Endothelial cell of umbilical vein (primary cell): ENCODE results near the gene CELA1. TPM values are rescaled to one million over a fixed set of nuclear protein-coding genes. Genes with fewer than 3 reads are reported as not detected.

Source experiments
- BruUV-seq: library from RNA; stranded (reverse); fragments of 400-500 nt; replicated peaks from 2 replicates; lab custom pipeline; 2021; lab: Mats Ljungman, UMichigan
- CTCF ChIA-PET: fragments of 300-600, 350-600 bp; sonication (Branson Sonifier 250); formaldehyde crosslinking; loops from one replicate; lab custom pipeline; 2021; ENCODE audit warnings: antibody characterized with exemption, inconsistent platforms; lab: Charles Lee
- POLR2A ChIA-PET: fragments of 300-600, 350-600 bp; sonication (Branson Sonifier 250); formaldehyde crosslinking; loops from one replicate; lab custom pipeline; 2021; ENCODE audit warnings: antibody characterized with exemption, inconsistent platforms; lab: Charles Lee
- DNase-seq: peaks from one replicate; pipeline ENCODE4 v3.0.0-alpha.2; 2011; ENCODE audit warnings: low read depth, low spot score
- FAIRE-seq: peaks from 2 replicates; lab custom pipeline; 2011; peaks lifted over from hg19 to GRCh38; lab: Jason Lieb, UNC
- H2AFZ ChIP-seq: 2 replicates; pipeline ENCODE4 v1.6.0; 2012; ENCODE audit warnings: low read depth, low read length, control low read depth, inconsistent platforms
- H3K27ac ChIP-seq: 2 replicates; pipeline ENCODE4 v1.5.1; 2011; ENCODE audit warnings: low read depth, mild to moderate bottlenecking, control low read depth, low read length, moderate library complexity; ENCODE audit not compliant: insufficient read depth
- H3K27me3 ChIP-seq, 2 experiments: 2 replicates each; pipeline versions ENCODE4 v1.6.0 to v1.6.1; 2011; ENCODE audit warnings: low read length in 2 of 2, mixed read lengths in 1 of 2; ENCODE audit not compliant: control insufficient read depth in 2 of 2, insufficient read depth in 2 of 2
- H3K36me3 ChIP-seq, 2 experiments: 2 replicates in 1 of 2; 3 replicates in 1 of 2; pipeline ENCODE4 v1.5.1; 2011; ENCODE audit warnings: low read length in 2 of 2, mild to moderate bottlenecking in 1 of 2, moderate library complexity in 1 of 2; ENCODE audit not compliant: control insufficient read depth in 2 of 2, insufficient read depth in 2 of 2; ENCODE audit errors: extremely low read depth in 1 of 2
- H3K4me1 ChIP-seq: 3 replicates; pipeline ENCODE4 v1.5.1; 2011; ENCODE audit warnings: mild to moderate bottlenecking, low read length; ENCODE audit not compliant: control insufficient read depth, insufficient read depth; ENCODE audit errors: extremely low read depth
- H3K4me2 ChIP-seq: 2 replicates; pipeline ENCODE4 v1.6.1; 2011; ENCODE audit warnings: low read length, control low read depth, mixed read lengths; ENCODE audit not compliant: insufficient read depth
- H3K4me3 ChIP-seq, 3 experiments: fragments of 200-600 bp in 1 of 3; sonication (generic), shearing (Covaris generic) in 1 of 3; replicated peaks in 1 of 3; 2 replicates each; pipeline ENCODE4 v1.5.1; 2011 to 2016; ENCODE audit warnings: control low read depth in 3 of 3, low read length in 3 of 3, mild to moderate bottlenecking in 2 of 3, inconsistent platforms in 1 of 3, low read depth in 1 of 3, moderate library complexity in 1 of 3; ENCODE audit not compliant: insufficient read depth in 1 of 3
- H3K79me2 ChIP-seq: 2 replicates; pipeline ENCODE4 v1.6.0; 2012; ENCODE audit warnings: low read length, inconsistent platforms; ENCODE audit not compliant: control insufficient read depth, insufficient read depth
- H3K9ac ChIP-seq: replicated peaks from 2 replicates; pipeline ENCODE3; 2011; ENCODE audit warnings: low read length, control low read depth; ENCODE audit not compliant: insufficient read depth; ENCODE audit errors: extremely low read depth
- H3K9me1 ChIP-seq: replicated peaks from 3 replicates; pipeline ENCODE4 v1.6.0; 2011; ENCODE audit warnings: mild to moderate bottlenecking, low read length; ENCODE audit not compliant: control insufficient read depth, insufficient read depth; ENCODE audit errors: extremely low read depth
- H3K9me3 ChIP-seq: replicated peaks from 2 replicates; pipeline ENCODE4 v1.5.1; 2012; ENCODE audit warnings: low read length, inconsistent platforms; ENCODE audit not compliant: control insufficient read depth, insufficient read depth
- H4K20me1 ChIP-seq: replicated peaks from 2 replicates; pipeline ENCODE3; 2011; ENCODE audit warnings: mild to moderate bottlenecking, low read length; ENCODE audit not compliant: control insufficient read depth, insufficient read depth; ENCODE audit errors: extremely low read depth
- CTCF ChIP-seq, 2 donors: IDR thresholded peaks; 1 replicate in 1 of 2; 2 replicates in 1 of 2; pipeline ENCODE4 v1.5.1; 2011; ENCODE audit warnings: low read length in 2 of 2, mild to moderate bottlenecking in 2 of 2, moderate library complexity in 2 of 2, control low read depth in 1 of 2, inconsistent platforms in 1 of 2, low read depth in 1 of 2; ENCODE audit not compliant: insufficient read depth in 1 of 2; ENCODE audit errors: extremely low read depth in 1 of 2
- EZH2 ChIP-seq: IDR thresholded peaks from 2 replicates; pipeline ENCODE4 v1.6.1; 2012; ENCODE audit warnings: borderline replicate concordance, low read depth, mild to moderate bottlenecking, moderate library complexity, low read length, inconsistent platforms; ENCODE audit not compliant: severe bottlenecking
- FOS ChIP-seq: IDR thresholded peaks from 2 replicates; pipeline ENCODE4 v1.6.1; 2011; ENCODE audit warnings: mild to moderate bottlenecking, low read length, moderate library complexity, borderline replicate concordance; ENCODE audit not compliant: insufficient read depth
- GATA2 ChIP-seq: IDR thresholded peaks from 2 replicates; pipeline ENCODE4 v1.7.0; 2011; ENCODE audit warnings: low read depth, mild to moderate bottlenecking, moderate library complexity, mixed read lengths, low read length; ENCODE audit not compliant: insufficient read length, insufficient read depth
- JUN ChIP-seq: IDR thresholded peaks from 2 replicates; pipeline ENCODE4 v1.6.1; 2011; ENCODE audit warnings: borderline replicate concordance, low read depth; ENCODE audit not compliant: insufficient read length, insufficient read depth
- MAX ChIP-seq: IDR thresholded peaks from 2 replicates; pipeline ENCODE4 v1.6.1; 2011; ENCODE audit not compliant: insufficient read depth, insufficient read length
- MYC ChIP-seq: IDR thresholded peaks from one replicate; pipeline ENCODE4 v1.6.1; 2011; ENCODE audit warnings: mild to moderate bottlenecking, low read depth, low read length
- POLR2A ChIP-seq: IDR thresholded peaks from 2 replicates; pipeline ENCODE4 v1.6.1; 2012; ENCODE audit warnings: low read depth, mild to moderate bottlenecking, control low read depth, low read length
- POLR2AphosphoS5 ChIP-seq: IDR thresholded peaks from 2 replicates; pipeline ENCODE4 v1.6.1; 2012; ENCODE audit warnings: low read depth, mild to moderate bottlenecking, control low read depth, low read length, moderate library complexity; ENCODE audit not compliant: insufficient read depth
- dilution Hi-C: fragments of 300-500 bp; cut with MboI; formaldehyde crosslinking; loops from one replicate; pipeline ENCODE4 v1.15.0; 2019; ENCODE audit warnings: low sequenced_read_pairs; ENCODE audit not compliant: extremely low pct_ligation_motif_present
- intact Hi-C: fragments of 100-400 bp; cut with micrococcal nuclease; formaldehyde crosslinking; loops from one replicate; pipeline ENCODE4 v1.10.0; 2022
- polyA plus RNA-seq, 4 experiments: library from polyadenylated mRNA; depleted of rRNA in 3 of 4; stranded (reverse) in 3 of 4; unstranded in 1 of 4; fragments of >200 nt; gene quantifications; 2 replicates each; pipeline versions ENCODE4 v1.2.1 to v1.2.3, GENCODE V29; 2011 to 2012; ENCODE audit warnings: missing spikeins in 1 of 4
- total RNA-seq: library from RNA; stranded (reverse); gene quantifications from 2 replicates; pipeline ENCODE4 v1.2.3, GENCODE V29; 2021

CELA1 gene
- total and polyA plus RNA-seq, 2 donors (not counting 3 experiments of a cell fraction or from before 2014, with no cell fraction given), result not detected

GRCh38 chr12:51285843-51286242, 60.6 kb downstream of the CELA1 start:
- no peak overlapping the region for H2AFZ ChIP-seq
- TF ChIP-seq EZH2, result no peak
- no peak for TF ChIP-seq MYC
- no peak for TF ChIP-seq FOS
- no peak for TF ChIP-seq CTCF (IDR thresholded peaks at IDR 0.05; ENCODE audit: extremely low read depth in 1 of 2, insufficient read depth in 1 of 2, low read depth in 1 of 2, low read length in 2 of 2)
- no peak for TF ChIP-seq JUN
- no peak for TF ChIP-seq POLR2A
- no peak for TF ChIP-seq GATA2
- TF ChIP-seq POLR2AphosphoS5, result no peak
- TF ChIP-seq MAX, result no peak
- no peak overlapping the region for H3K27ac ChIP-seq
- dilution Hi-C loops (no loop called here), intact Hi-C loops (no loop called here)
- FAIRE-seq (no peak), DNase-seq (no peak)
- ChIA-PET POLR2A (no interaction called here), CTCF (interaction anchor here (0.7 kb wide), 1 partner anchor 21 kb away, joined by 3 read pairs; no protein-coding TSS in a partner anchor)
- H3K4me2 ChIP-seq, result no peak overlapping the region
- no peaks in the 10 kb centered on the region for H3K36me3 ChIP-seq
- peaks cover 3 to 6% of the 10 kb centered on the region in 2 experiments for H3K27me3 ChIP-seq
- no peak overlapping the region for H3K4me3 ChIP-seq
- BruUV-seq, result no TSS peak
- no peaks in the 10 kb centered on the region for H3K4me1 ChIP-seq
- H3K9ac ChIP-seq, result no peak overlapping the region
- no peaks in the 10 kb centered on the region for H4K20me1 ChIP-seq
- H3K9me1 ChIP-seq, result no peaks in the 10 kb centered on the region
- no peaks in the 10 kb centered on the region for H3K79me2 ChIP-seq
- H3K9me3 ChIP-seq, result no peaks in the 10 kb centered on the region
